ENCODE data around the gene MYBPH.

Gene MYBPH

GRCh38 chr1:203206129-203206687 lies 30.6 kb upstream of the MYBPH start:
- Histone ChIP-seq H3K4me2 (ENCODE audit: low read length) (no peak overlapping the region), H3K79me1 (ENCODE audit: low read length) (no peaks in the 10 kb centered on the region), H2BK5ac (ENCODE audit: low read length) (no peak overlapping the region), H3K4me3 (ENCODE audit: low read length) (no peak overlapping the region), H3K56ac (ENCODE audit: low read length) (no peak overlapping the region), H4K5ac (ENCODE audit: low read length) (no peak overlapping the region), H3K27me3 (ENCODE audit: insufficient read depth, low read length, poor library complexity) (no peaks in the 10 kb centered on the region), H3K18ac (ENCODE audit: low read length) (no peak overlapping the region), H3K79me2 (ENCODE audit: control insufficient read depth, insufficient read depth, low read length) (no peaks in the 10 kb centered on the region), H4K8ac (ENCODE audit: low read depth, low read length) (no peak overlapping the region), H2AK5ac (ENCODE audit: low read length) (no peak overlapping the region), H3K4me1 (ENCODE audit: control insufficient read depth, low read depth, low read length) (no peaks in the 10 kb centered on the region), H3K4ac (ENCODE audit: low read depth, low read length) (no peak overlapping the region), H2BK120ac (ENCODE audit: low read depth, low read length) (no peak overlapping the region), H3K36me3 (ENCODE audit: control insufficient read depth, insufficient read depth, low read length) (no peaks in the 10 kb centered on the region), H3K23ac (ENCODE audit: low read length) (no peak overlapping the region), H3K9ac (ENCODE audit: low read length) (no peak overlapping the region), H2BK15ac (replicated peaks; ENCODE audit: low read depth) (no peak overlapping the region), H3K27ac (ENCODE audit: low read depth, low read length) (no peak overlapping the region)
- no CpG with 5 or more reads among the region's 5 CpGs for WGBS (ENCODE audit: extremely low coverage, insufficient coverage, low lambda C conversion rate)
- DNase-seq, result peak; percentile 53

DNA sequence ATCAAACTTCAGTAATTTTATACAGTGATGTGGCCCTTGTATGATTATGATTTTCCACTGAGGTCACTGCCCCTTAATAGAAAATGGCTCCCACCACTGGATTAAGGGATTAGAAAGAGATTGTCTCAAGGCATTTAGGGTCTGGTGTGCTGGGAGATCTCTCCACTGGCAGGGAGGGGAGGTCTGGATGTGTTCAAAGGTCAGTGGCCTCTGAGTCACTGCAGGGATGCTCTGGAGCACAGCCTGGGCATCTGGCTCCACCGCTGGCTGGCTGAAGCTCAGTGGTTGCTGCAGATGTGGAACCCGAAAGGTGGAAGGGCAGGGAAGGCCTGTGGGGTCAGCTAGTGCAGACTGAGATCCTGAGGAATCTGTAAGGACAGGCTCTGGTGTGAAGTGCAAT lies 29.1 kb upstream of the MYBPH start:
- Histone ChIP-seq H3K27ac (ENCODE audit: low read depth, low read length) (no peak overlapping the region), H3K4me3 (ENCODE audit: low read length) (no peak overlapping the region), H2BK120ac (ENCODE audit: low read depth, low read length) (no peak overlapping the region), H3K9ac (ENCODE audit: low read length) (no peak overlapping the region), H3K18ac (ENCODE audit: low read length) (no peak overlapping the region), H3K36me3 (ENCODE audit: control insufficient read depth, insufficient read depth, low read length) (no peaks in the 10 kb centered on the region), H4K8ac (ENCODE audit: low read depth, low read length) (no peak overlapping the region), H3K79me2 (ENCODE audit: control insufficient read depth, insufficient read depth, low read length) (no peaks in the 10 kb centered on the region), H2BK15ac (replicated peaks; ENCODE audit: low read depth) (no peak overlapping the region), H4K5ac (ENCODE audit: low read length) (no peak overlapping the region), H3K56ac (ENCODE audit: low read length) (no peak overlapping the region), H3K4me2 (ENCODE audit: low read length) (no peak overlapping the region), H2BK5ac (ENCODE audit: low read length) (no peak overlapping the region), H2AK5ac (ENCODE audit: low read length) (no peak overlapping the region), H3K4me1 (ENCODE audit: control insufficient read depth, low read depth, low read length) (no peaks in the 10 kb centered on the region), H3K23ac (ENCODE audit: low read length) (no peak overlapping the region), H3K27me3 (ENCODE audit: insufficient read depth, low read length, poor library complexity) (no peaks in the 10 kb centered on the region), H3K4ac (ENCODE audit: low read depth, low read length) (no peak overlapping the region), H3K79me1 (ENCODE audit: low read length) (no peaks in the 10 kb centered on the region)
- no peak for DNase-seq
- WGBS (ENCODE audit: extremely low coverage, insufficient coverage, low lambda C conversion rate), result no CpG with 5 or more reads among the region's 2 CpGs

GRCh38 chr1:203202431-203203245 lies 27.0 kb upstream of the MYBPH start:
- Histone ChIP-seq H2BK15ac (replicated peaks; ENCODE audit: low read depth) (no peak overlapping the region), H3K79me1 (ENCODE audit: low read length) (no peaks in the 10 kb centered on the region), H4K5ac (ENCODE audit: low read length) (no peak overlapping the region), H3K56ac (ENCODE audit: low read length) (no peak overlapping the region), H3K4ac (ENCODE audit: low read depth, low read length) (no peak overlapping the region), H3K4me1 (ENCODE audit: control insufficient read depth, low read depth, low read length) (no peaks in the 10 kb centered on the region), H2BK120ac (ENCODE audit: low read depth, low read length) (no peak overlapping the region), H3K9ac (ENCODE audit: low read length) (no peak overlapping the region), H3K18ac (ENCODE audit: low read length) (no peak overlapping the region), H3K36me3 (ENCODE audit: control insufficient read depth, insufficient read depth, low read length) (no peaks in the 10 kb centered on the region), H4K8ac (ENCODE audit: low read depth, low read length) (no peak overlapping the region), H3K27ac (ENCODE audit: low read depth, low read length) (no peak overlapping the region), H3K27me3 (ENCODE audit: insufficient read depth, low read length, poor library complexity) (no peaks in the 10 kb centered on the region), H2BK5ac (ENCODE audit: low read length) (no peak overlapping the region), H3K23ac (ENCODE audit: low read length) (no peak overlapping the region), H3K4me2 (ENCODE audit: low read length) (no peak overlapping the region), H3K79me2 (ENCODE audit: control insufficient read depth, insufficient read depth, low read length) (no peaks in the 10 kb centered on the region), H3K4me3 (ENCODE audit: low read length) (no peak overlapping the region), H2AK5ac (ENCODE audit: low read length) (no peak overlapping the region)
- no peak for DNase-seq
- WGBS (ENCODE audit: extremely low coverage, insufficient coverage, low lambda C conversion rate), result no CpG with 5 or more reads among the region's 15 CpGs

GRCh38 chr1:203201516-203202205 lies 26.0 kb upstream of the MYBPH start:
- H2AK5ac ChIP-seq (ENCODE audit: low read length), result no peak overlapping the region
- H3K79me1 ChIP-seq (ENCODE audit: low read length), result no peaks in the 10 kb centered on the region
- no peaks in the 10 kb centered on the region for H3K36me3 ChIP-seq (ENCODE audit: control insufficient read depth, insufficient read depth, low read length)
- peaks cover 4% of the 10 kb centered on the region for H3K4me1 ChIP-seq (ENCODE audit: control insufficient read depth, low read depth, low read length)
- H3K4ac ChIP-seq (ENCODE audit: low read depth, low read length), result no peak overlapping the region
- H2BK5ac ChIP-seq (ENCODE audit: low read length), result no peak overlapping the region
- no peak overlapping the region for H3K18ac ChIP-seq (ENCODE audit: low read length)
- no peak overlapping the region for H3K4me2 ChIP-seq (ENCODE audit: low read length)
- H3K79me2 ChIP-seq (ENCODE audit: control insufficient read depth, insufficient read depth, low read length), result no peaks in the 10 kb centered on the region
- no peak overlapping the region for H4K5ac ChIP-seq (ENCODE audit: low read length)
- no peak overlapping the region for H3K4me3 ChIP-seq (ENCODE audit: low read length)
- H2BK15ac ChIP-seq (replicated peaks; ENCODE audit: low read depth), result no peak overlapping the region
- H3K27ac ChIP-seq (ENCODE audit: low read depth, low read length), result no peak overlapping the region
- H3K56ac ChIP-seq (ENCODE audit: low read length), result no peak overlapping the region
- H3K27me3 ChIP-seq (ENCODE audit: insufficient read depth, low read length, poor library complexity), result no peaks in the 10 kb centered on the region
- no peak for DNase-seq
- WGBS (ENCODE audit: extremely low coverage, insufficient coverage, low lambda C conversion rate), result no CpG with 5 or more reads among the region's 10 CpGs
- no peak overlapping the region for H3K23ac ChIP-seq (ENCODE audit: low read length)
- no peak overlapping the region for H4K8ac ChIP-seq (ENCODE audit: low read depth, low read length)
- H2BK120ac ChIP-seq (ENCODE audit: low read depth, low read length), result no peak overlapping the region
- no peak overlapping the region for H3K9ac ChIP-seq (ENCODE audit: low read length)

DNA sequence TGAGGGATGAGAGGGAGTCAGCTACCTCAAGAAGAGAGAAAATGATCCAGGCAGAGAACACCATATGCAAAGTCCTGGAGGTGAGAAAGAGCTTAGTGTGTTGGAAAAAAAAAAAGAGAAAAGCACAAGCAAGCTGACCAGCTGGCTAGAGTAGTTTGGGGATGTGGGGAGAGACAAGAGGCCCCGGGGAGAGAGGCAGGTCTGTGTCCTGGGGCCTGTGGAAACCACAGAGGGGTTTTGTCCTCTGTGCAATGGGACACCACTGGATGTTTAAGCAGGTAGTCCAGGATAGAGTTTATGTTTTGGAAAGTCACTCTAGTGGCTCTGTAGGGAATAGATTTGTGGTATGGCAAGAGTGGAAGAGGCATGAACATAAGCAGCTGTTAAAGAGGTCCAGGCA lies 25.3 kb upstream of the MYBPH start:
- Histone ChIP-seq H3K4ac (ENCODE audit: low read depth, low read length) (no peak overlapping the region), H3K79me2 (ENCODE audit: control insufficient read depth, insufficient read depth, low read length) (no peaks in the 10 kb centered on the region), H3K56ac (ENCODE audit: low read length) (no peak overlapping the region), H2BK15ac (replicated peaks; ENCODE audit: low read depth) (no peak overlapping the region), H3K79me1 (ENCODE audit: low read length) (no peaks in the 10 kb centered on the region), H3K27ac (ENCODE audit: low read depth, low read length) (no peak overlapping the region), H3K9ac (ENCODE audit: low read length) (no peak overlapping the region), H2BK120ac (ENCODE audit: low read depth, low read length) (no peak overlapping the region), H4K8ac (ENCODE audit: low read depth, low read length) (no peak overlapping the region), H3K27me3 (ENCODE audit: insufficient read depth, low read length, poor library complexity) (no peaks in the 10 kb centered on the region), H2BK5ac (ENCODE audit: low read length) (no peak overlapping the region), H3K18ac (ENCODE audit: low read length) (no peak overlapping the region), H3K4me3 (ENCODE audit: low read length) (no peak overlapping the region), H3K4me1 (ENCODE audit: control insufficient read depth, low read depth, low read length) (peaks cover 4% of the 10 kb centered on the region), H2AK5ac (ENCODE audit: low read length) (no peak overlapping the region), H3K4me2 (ENCODE audit: low read length) (no peak overlapping the region), H3K36me3 (ENCODE audit: control insufficient read depth, insufficient read depth, low read length) (no peaks in the 10 kb centered on the region), H3K23ac (ENCODE audit: low read length) (no peak overlapping the region), H4K5ac (ENCODE audit: low read length) (no peak overlapping the region)
- no peak for DNase-seq
- no CpG with 5 or more reads among the region's 1 CpG for whole genome bisulfite sequencing (ENCODE audit: extremely low coverage, insufficient coverage, low lambda C conversion rate)
